ENCODE measurements around the gene MACROH2A1. TPM values are rescaled to one million over a fixed set of nuclear protein-coding genes. Genes with fewer than 3 reads are reported as not detected.

Gene MACROH2A1
- total and polyA plus RNA-seq, 9 of the 15 experiments (the other 6 are each of a cell fraction or from before 2014, with no cell fraction given): 44.9 to 289 (median 193) TPM

DNA sequence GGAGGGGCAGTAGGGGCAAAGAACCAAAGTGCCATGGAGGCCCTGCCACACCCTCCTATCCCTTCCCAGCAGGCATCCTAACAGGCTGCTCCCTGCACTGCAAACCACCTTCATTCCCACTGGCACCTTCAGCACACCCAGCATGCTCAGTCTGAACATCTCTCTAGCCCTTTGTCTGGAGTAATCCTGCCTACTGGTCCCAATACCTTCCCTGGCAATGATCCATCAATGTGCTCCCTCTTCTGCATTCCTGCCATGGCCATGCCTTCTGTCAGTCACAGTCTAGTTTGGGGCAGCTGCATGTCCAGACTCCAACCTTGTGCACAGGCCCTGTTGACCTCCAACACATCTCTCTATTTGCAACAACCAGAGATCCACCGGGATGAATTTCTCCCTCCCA, 4.9 kb downstream of the MACROH2A1 start:
- in situ Hi-C loops (cut with MboI): no loop called here
- ChIA-PET POLR2A (interaction anchor here (1.1 to 3.0 kb wide), 2 partner anchors 9 to 18 kb away, joined by 3 to 28 read pairs; no protein-coding TSS in a partner anchor), CTCF (ENCODE audit: low intra/inter-chr PET ratio) (no interaction called here)
- TF ChIP-seq CAMTA2 (CRISPR knock-in tag; conservative IDR thresholded peaks at IDR 0.05) (no peak), ZZZ3 (IDR thresholded peaks at IDR 0.05) (no peak), SRSF7 (optimal IDR thresholded peaks at IDR 0.05; ENCODE audit: low read depth, low read length) (no peak), CREB1 (IDR thresholded peaks at IDR 0.05) (no peak), CREB1 (CRISPR knock-in tag; IDR thresholded peaks at IDR 0.05) (0 out of 2 replicates have a peak, but pooled peaks have one; percentile 29), CTBP1 (IDR thresholded peaks at IDR 0.05; ENCODE audit: borderline replicate concordance) (no peak), CXXC5 (CRISPR knock-in tag; IDR thresholded peaks at IDR 0.05) (no peak)
- Histone ChIP-seq H3K27me3 (ENCODE audit: control insufficient read depth in 2 of 2, insufficient read depth in 2 of 2, low read length in 2 of 2) (no peaks in the 10 kb centered on the region), H3K4me2 (ENCODE audit: insufficient read depth, low read length) (no peak overlapping the region), H3K4me1 (replicated peaks in 1 of 2; ENCODE audit: control insufficient read depth in 2 of 2, insufficient read depth in 2 of 2, low read length in 2 of 2) (peaks cover 27 to 48% of the 10 kb centered on the region in 2 experiments), H3K9me3 (replicated peaks; ENCODE audit: control insufficient read depth, insufficient read depth, low read depth, low read length) (no peaks in the 10 kb centered on the region), H3K27ac (ENCODE audit: extremely low read depth, low read depth, low read length) (no peak overlapping the region), H4K20me1 (replicated peaks; ENCODE audit: control insufficient read depth, insufficient read depth, low read length) (peaks cover 63% of the 10 kb centered on the region), H3K9ac (ENCODE audit: insufficient read depth in 1 of 2, low read depth in 2 of 2, low read length in 2 of 2) (peak overlapping the region in 1 of 2 experiments; percentile 8; a peak in 1 of 4 replicates), H3K36me3 (ENCODE audit: control insufficient read depth, insufficient read depth, low read length) (peaks cover 64% of the 10 kb centered on the region), H3K79me2 (ENCODE audit: control insufficient read depth, insufficient read depth, low read length) (peaks cover 100% of the 10 kb centered on the region), H2AFZ (ENCODE audit: low read depth, low read length) (no peak overlapping the region), H3K9me1 (ENCODE audit: control insufficient read depth, insufficient read depth, low read length) (peaks cover 15% of the 10 kb centered on the region), H3K4me3 (no peak overlapping the region)
- BruUV-seq (replicated peaks): no TSS peak
- 73% methylated on average over 1 of the region's 1 CpG for WGBS (ENCODE audit: insufficient coverage, low coverage, missing lambda C conversion rate)
- ATAC-seq: no peak
- peak in 1 of 4 experiments; percentile 4 for DNase-seq (ENCODE audit: extremely low read depth in 1 of 4, low spot score in 3 of 4)
- intact Hi-C loops (cut with micrococcal nuclease): no loop called here
- FAIRE-seq: no peak

- peaks cover 68% of the 10 kb centered on the region for H3K36me3 ChIP-seq (ENCODE audit: control insufficient read depth, insufficient read depth, low read length)
- no peak overlapping the region for H3K4me2 ChIP-seq (ENCODE audit: insufficient read depth, low read length)
- H3K9me3 ChIP-seq (replicated peaks; ENCODE audit: control insufficient read depth, insufficient read depth, low read depth, low read length): no peaks in the 10 kb centered on the region
- H3K27ac ChIP-seq (ENCODE audit: extremely low read depth, low read depth, low read length): no peak overlapping the region
- peak in 1 of 4 experiments; percentile 3 for DNase-seq (ENCODE audit: extremely low read depth in 1 of 4, low spot score in 3 of 4)
- peaks cover 27 to 48% of the 10 kb centered on the region in 2 experiments for H3K4me1 ChIP-seq (replicated peaks in 1 of 2; ENCODE audit: control insufficient read depth in 2 of 2, insufficient read depth in 2 of 2, low read length in 2 of 2)
- no peak for TF ChIP-seq PBX2 (CRISPR knock-in tag; IDR thresholded peaks at IDR 0.05; ENCODE audit: low read depth)
- no peak for TF ChIP-seq PBX2 (tag; conservative IDR thresholded peaks at IDR 0.05; ENCODE audit: low read depth)
- no peak for TF ChIP-seq RBM34 (IDR thresholded peaks at IDR 0.05; ENCODE audit: borderline replicate concordance, insufficient read depth, low read length)
- no peak for TF ChIP-seq ZNF41 (CRISPR knock-in tag; conservative IDR thresholded peaks at IDR 0.05)
- FAIRE-seq: no peak
- no peak overlapping the region; a peak in 1 of 4 replicates for H3K9ac ChIP-seq (ENCODE audit: insufficient read depth in 1 of 2, low read depth in 2 of 2, low read length in 2 of 2)
- no peak overlapping the region for H2AFZ ChIP-seq (ENCODE audit: low read depth, low read length)
- H3K27me3 ChIP-seq (ENCODE audit: control insufficient read depth in 2 of 2, insufficient read depth in 2 of 2, low read length in 2 of 2): no peaks in the 10 kb centered on the region
- in situ Hi-C loops (cut with MboI): no loop called here
- H4K20me1 ChIP-seq (replicated peaks; ENCODE audit: control insufficient read depth, insufficient read depth, low read length): peaks cover 65% of the 10 kb centered on the region
- H3K9me1 ChIP-seq (ENCODE audit: control insufficient read depth, insufficient read depth, low read length): peaks cover 15% of the 10 kb centered on the region
- no TSS peak for BruUV-seq (replicated peaks)
- intact Hi-C loops (cut with micrococcal nuclease): no loop called here
- CTCF ChIA-PET (ENCODE audit: low intra/inter-chr PET ratio): no interaction called here
- no peak overlapping the region for H3K4me3 ChIP-seq
- POLR2A ChIA-PET: interaction anchor here (1.1 to 3.0 kb wide), 2 partner anchors 8 to 17 kb away, joined by 3 to 28 read pairs; no protein-coding TSS in a partner anchor
- WGBS (ENCODE audit: insufficient coverage, low coverage, missing lambda C conversion rate): 85% methylated on average over 3 of the region's 3 CpGs
- H3K79me2 ChIP-seq (ENCODE audit: control insufficient read depth, insufficient read depth, low read length): peaks cover 99% of the 10 kb centered on the region
- ATAC-seq: no peak
These were observed 5.3 kb downstream of the MACROH2A1 start for GRCh38 chr5:135393691-135394090.

Data from K562 (cell line).